HEK293T (cell line): ENCODE results near the gene MAP4K1.

Experiments
- ARNT ChIP-seq: fragments of 450-650 bp; IDR thresholded peaks from 2 replicates; pipeline ENCODE4 v1.6.1; 2017; ENCODE audit warnings: mild to moderate bottlenecking
- BHLHE40 ChIP-seq: fragments of 450-650 bp; IDR thresholded peaks from 2 replicates; pipeline ENCODE4 v1.6.1; 2016; ENCODE audit warnings: mild to moderate bottlenecking, moderate library complexity, borderline replicate concordance
- CTBP1 ChIP-seq: fragments of 450-650 bp; IDR thresholded peaks from 2 replicates; pipeline ENCODE4 v1.6.1; 2016; ENCODE audit warnings: borderline replicate concordance
- FOXK2 ChIP-seq: fragments of 450-650 bp; IDR thresholded peaks from 2 replicates; pipeline ENCODE4 v1.6.1; 2016; ENCODE audit warnings: mild to moderate bottlenecking
- FOXM1 ChIP-seq: fragments of 450-650 bp; IDR thresholded peaks from 2 replicates; pipeline ENCODE4 v1.6.1; 2017; ENCODE audit warnings: mild to moderate bottlenecking, borderline replicate concordance
- HDGF ChIP-seq: fragments of 450-650 bp; IDR thresholded peaks from 2 replicates; pipeline ENCODE4 v1.6.1; 2017; ENCODE audit warnings: antibody characterized with exemption, borderline replicate concordance
- ZNF384 ChIP-seq: fragments of 450-650 bp; IDR thresholded peaks from 2 replicates; pipeline ENCODE4 v1.6.1; 2016
- TF ChIP-seq, protein P1 (sequence below): fragments of 450-650 bp; IDR thresholded peaks from 2 replicates; pipeline ENCODE4 v1.6.1; 2016

DNA sequence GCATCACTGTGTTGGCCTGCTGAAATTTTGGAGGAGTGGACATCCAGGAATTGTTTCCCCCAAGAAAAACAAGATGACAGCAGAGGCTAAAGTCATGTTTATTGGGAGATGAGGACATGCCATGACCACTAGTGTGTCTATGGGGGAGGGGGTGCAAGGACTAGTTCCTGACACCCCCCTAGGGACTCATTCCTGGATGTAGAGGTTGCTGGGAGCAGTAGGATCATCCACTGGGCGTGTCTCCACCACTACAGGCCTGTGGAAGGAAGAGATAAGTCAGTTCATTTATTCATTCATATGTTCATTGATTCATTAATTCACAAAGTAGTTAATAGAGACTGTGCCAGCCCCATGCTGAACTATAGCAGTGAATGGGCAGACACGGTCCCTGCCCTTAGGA, 30.2 kb downstream of the MAP4K1 start:
- no peak for TF ChIP-seq HDGF
- no peak for TF ChIP-seq FOXM1
- TF ChIP-seq FOXK2, result no peak
- TF ChIP-seq CTBP1, result no peak
- no peak for TF ChIP-seq ZNF384
- TF ChIP-seq BHLHE40, result no peak
- TF ChIP-seq ARNT, result no peak
- TF ChIP-seq, protein P1, sequence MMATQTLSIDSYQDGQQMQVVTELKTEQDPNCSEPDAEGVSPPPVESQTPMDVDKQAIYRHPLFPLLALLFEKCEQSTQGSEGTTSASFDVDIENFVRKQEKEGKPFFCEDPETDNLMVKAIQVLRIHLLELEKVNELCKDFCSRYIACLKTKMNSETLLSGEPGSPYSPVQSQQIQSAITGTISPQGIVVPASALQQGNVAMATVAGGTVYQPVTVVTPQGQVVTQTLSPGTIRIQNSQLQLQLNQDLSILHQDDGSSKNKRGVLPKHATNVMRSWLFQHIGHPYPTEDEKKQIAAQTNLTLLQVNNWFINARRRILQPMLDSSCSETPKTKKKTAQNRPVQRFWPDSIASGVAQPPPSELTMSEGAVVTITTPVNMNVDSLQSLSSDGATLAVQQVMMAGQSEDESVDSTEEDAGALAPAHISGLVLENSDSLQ, result no peak
